Measurements from ENCODE around the gene MAP4K4. TPM values are rescaled to one million over a fixed set of nuclear protein-coding genes. Genes with fewer than 3 reads are reported as not detected.

Gene MAP4K4
- total RNA-seq, 1 experiment from 2014 or later, result 132 TPM

DNA sequence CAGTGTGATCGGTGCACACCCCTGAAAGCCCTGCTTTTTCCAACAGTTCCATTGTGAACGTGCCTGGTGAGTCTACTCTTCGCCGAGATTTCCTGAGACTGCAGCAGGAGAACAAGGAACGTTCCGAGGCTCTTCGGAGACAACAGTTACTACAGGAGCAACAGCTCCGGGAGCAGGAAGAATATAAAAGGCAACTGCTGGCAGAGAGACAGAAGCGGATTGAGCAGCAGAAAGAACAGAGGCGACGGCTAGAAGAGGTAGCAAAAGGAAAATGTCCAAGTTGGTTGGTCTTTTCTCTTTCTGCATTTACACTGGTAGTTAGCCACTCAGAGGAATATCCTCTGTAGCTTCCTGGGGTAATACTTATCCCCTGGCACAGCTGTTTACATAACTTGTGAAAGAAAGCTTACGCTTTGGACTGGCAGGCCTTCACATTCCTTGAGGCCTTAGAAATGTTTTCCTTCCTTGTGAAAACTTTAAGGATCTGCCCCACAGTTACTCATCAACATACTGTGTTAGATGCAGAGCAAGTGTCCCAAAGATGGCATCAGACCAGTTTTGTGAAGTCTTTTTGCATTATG is 146.6 kb downstream of the MAP4K4 start:
- WGBS (ENCODE audit: extremely low coverage, insufficient read length, low lambda C conversion rate), result no CpG with 5 or more reads among the region's 12 CpGs
- H3K4me1 ChIP-seq (ENCODE audit: insufficient read depth, low read length), result no peaks in the 10 kb centered on the region
- no peak overlapping the region for H2BK120ac ChIP-seq (ENCODE audit: low read depth, low read length, poor library complexity, severe bottlenecking)
- H3K56ac ChIP-seq (ENCODE audit: insufficient read length, low read depth, low read length), result no peak overlapping the region
- no peak overlapping the region for H3K4ac ChIP-seq (ENCODE audit: low read depth, low read length)
- H4K8ac ChIP-seq (replicated peaks; ENCODE audit: insufficient read length, low read depth, low read length), result no peak overlapping the region
- TF ChIP-seq, protein P1, sequence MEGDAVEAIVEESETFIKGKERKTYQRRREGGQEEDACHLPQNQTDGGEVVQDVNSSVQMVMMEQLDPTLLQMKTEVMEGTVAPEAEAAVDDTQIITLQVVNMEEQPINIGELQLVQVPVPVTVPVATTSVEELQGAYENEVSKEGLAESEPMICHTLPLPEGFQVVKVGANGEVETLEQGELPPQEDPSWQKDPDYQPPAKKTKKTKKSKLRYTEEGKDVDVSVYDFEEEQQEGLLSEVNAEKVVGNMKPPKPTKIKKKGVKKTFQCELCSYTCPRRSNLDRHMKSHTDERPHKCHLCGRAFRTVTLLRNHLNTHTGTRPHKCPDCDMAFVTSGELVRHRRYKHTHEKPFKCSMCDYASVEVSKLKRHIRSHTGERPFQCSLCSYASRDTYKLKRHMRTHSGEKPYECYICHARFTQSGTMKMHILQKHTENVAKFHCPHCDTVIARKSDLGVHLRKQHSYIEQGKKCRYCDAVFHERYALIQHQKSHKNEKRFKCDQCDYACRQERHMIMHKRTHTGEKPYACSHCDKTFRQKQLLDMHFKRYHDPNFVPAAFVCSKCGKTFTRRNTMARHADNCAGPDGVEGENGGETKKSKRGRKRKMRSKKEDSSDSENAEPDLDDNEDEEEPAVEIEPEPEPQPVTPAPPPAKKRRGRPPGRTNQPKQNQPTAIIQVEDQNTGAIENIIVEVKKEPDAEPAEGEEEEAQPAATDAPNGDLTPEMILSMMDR (conservative IDR thresholded peaks at IDR 0.05), result no peak
- H2AFZ ChIP-seq (ENCODE audit: low read length), result no peak overlapping the region
- H3K23me2 ChIP-seq (ENCODE audit: insufficient read length, low read depth, low read length, poor library complexity, severe bottlenecking), result no peaks in the 10 kb centered on the region
- H2BK15ac ChIP-seq (ENCODE audit: low read depth, low read length), result no peak overlapping the region
- H4K20me1 ChIP-seq (ENCODE audit: control insufficient read depth, insufficient read depth, insufficient read length), result no peaks in the 10 kb centered on the region
- H3K27me3 ChIP-seq (ENCODE audit: insufficient read depth, low read length), result no peaks in the 10 kb centered on the region
- H3K27ac ChIP-seq (ENCODE audit: insufficient read length, low read depth, low read length), result no peak overlapping the region
- peaks cover 22 to 75% (median 74%) of the 10 kb centered on the region in 3 experiments for H3K36me3 Mint-ChIP-seq (ENCODE audit: insufficient read depth in 1 of 3, low read depth in 3 of 3)
- no peaks in the 10 kb centered on the region for H3K9me3 ChIP-seq (ENCODE audit: control insufficient read depth, low read depth, low read length)
- no peaks in the 10 kb centered on the region for H3K79me2 ChIP-seq (ENCODE audit: insufficient read depth, low read length)
- H2BK5ac ChIP-seq (ENCODE audit: insufficient read length, low read length), result no peak overlapping the region
- H3K18ac ChIP-seq (ENCODE audit: insufficient read length, low read depth, low read length), result no peak overlapping the region
- H2BK12ac ChIP-seq (ENCODE audit: insufficient read length, low read depth, low read length), result no peak overlapping the region
- H3K14ac ChIP-seq (ENCODE audit: insufficient read depth, low read length), result no peak overlapping the region
- DNase-seq, result no peak
- no peak overlapping the region for H4K5ac ChIP-seq (ENCODE audit: insufficient read length, low read depth, low read length)
- no peak overlapping the region for H4K91ac ChIP-seq (ENCODE audit: insufficient read length, low read depth, low read length)
- H3K4me3 Mint-ChIP-seq, result no peak overlapping the region
- H2AK5ac ChIP-seq (ENCODE audit: insufficient read length, low read length), result no peak overlapping the region
- H3T11ph ChIP-seq (ENCODE audit: low read length), result no peak overlapping the region
- no peaks in the 10 kb centered on the region; a peak in 1 of 5 replicates for H3K9me3 Mint-ChIP-seq
- peaks cover 2% of the 10 kb centered on the region for H3K79me1 ChIP-seq (ENCODE audit: insufficient read depth, low read depth, low read length, poor library complexity, severe bottlenecking)
- no peak overlapping the region for H3K23ac ChIP-seq (ENCODE audit: insufficient read length, low read depth, low read length)
- H3K9ac ChIP-seq (ENCODE audit: extremely low read depth, insufficient read length, low read length), result no peak overlapping the region
- peak overlapping the region in 1 of 3 experiments; percentile 45; a peak in 1 of 7 replicates for H3K27ac Mint-ChIP-seq
- H3K27me3 Mint-ChIP-seq (ENCODE audit: low read depth), result no peaks in the 10 kb centered on the region
- no peaks in the 10 kb centered on the region for H3K4me1 Mint-ChIP-seq
- H2BK20ac ChIP-seq (ENCODE audit: low read depth, low read length, poor library complexity, severe bottlenecking), result no peak overlapping the region
- no peak overlapping the region for H3K4me2 ChIP-seq (ENCODE audit: insufficient read depth, insufficient read length, low read length)

All from H9 (cell line).